K562 (cell line): ENCODE measurements around the gene NUP35. TPM values are rescaled to one million over a fixed set of nuclear protein-coding genes. Genes with fewer than 3 reads are reported as not detected.

Source experiments
- BRD9 ChIP-seq: fragments of 450-650 bp; IDR thresholded peaks from 2 replicates; pipeline ENCODE4 v1.6.1; 2018; ENCODE audit warnings: low read depth; ENCODE audit not compliant: partially characterized antibody
- HDAC1 ChIP-seq, 2 experiments: fragments of 450-650 bp; IDR thresholded peaks; 2 replicates each; pipeline ENCODE4 v1.6.1; 2016 to 2017; ENCODE audit warnings: inconsistent platforms in 1 of 2, mild to moderate bottlenecking in 1 of 2, moderate library complexity in 1 of 2
- HMG20A ChIP-seq: fragments of 450-650 bp; formaldehyde crosslinking; conservative IDR thresholded peaks from 2 replicates; pipeline ENCODE4 v1.4.0; 2020; ENCODE audit warnings: mild to moderate bottlenecking, mixed read lengths
- MAFF ChIP-seq: IDR thresholded peaks from 2 replicates; pipeline ENCODE4 v1.6.1; 2012; ENCODE audit warnings: low read length, improper control_type of control experiment
- MCM2 ChIP-seq: fragments of 450-650 bp; IDR thresholded peaks from 2 replicates; pipeline ENCODE4 v1.6.1; 2017; ENCODE audit warnings: low read depth, mild to moderate bottlenecking
- NCOA1 ChIP-seq: fragments of 450-650 bp; IDR thresholded peaks from 2 replicates; pipeline ENCODE4 v1.6.1; 2016; ENCODE audit warnings: low read depth
- NEUROD1 ChIP-seq: fragments of 150-350 bp; IDR thresholded peaks from 2 replicates; pipeline ENCODE4 v1.6.1; 2014; ENCODE audit warnings: borderline replicate concordance, low read length, low read depth; ENCODE audit not compliant: partially characterized antibody
- NRF1 ChIP-seq, 2 experiments: fragments of 450-650 bp; IDR thresholded peaks in 1 of 2; conservative IDR thresholded peaks in 1 of 2; 2 replicates each; pipeline ENCODE4 v1.6.1; 2014; ENCODE audit warnings: mild to moderate bottlenecking in 2 of 2
- POLR2A ChIP-seq: fragments of 450-650 bp; conservative IDR thresholded peaks from 2 replicates; pipeline ENCODE4 v1.6.1; 2016
- POLR3G ChIP-seq: IDR thresholded peaks from 2 replicates; pipeline ENCODE4 v1.6.1; 2011; ENCODE audit not compliant: insufficient read length, insufficient replicate concordance; ENCODE audit errors: extremely low read depth
- RBBP5 ChIP-seq: fragments of 200-600 bp; sonication (generic); IDR thresholded peaks from 2 replicates; pipeline ENCODE4 v1.6.1; 2012; ENCODE audit warnings: borderline replicate concordance, mild to moderate bottlenecking, low read length, control low read depth, inconsistent platforms; ENCODE audit not compliant: insufficient read depth, poor library complexity, severe bottlenecking
- RBM34 ChIP-seq: fragments of 200-400 bp; formaldehyde crosslinking; IDR thresholded peaks from 2 replicates; pipeline ENCODE4 v1.6.1; 2018; ENCODE audit warnings: low read length, borderline replicate concordance; ENCODE audit not compliant: insufficient read depth
- SNIP1 ChIP-seq: fragments of 450-650 bp; IDR thresholded peaks from 2 replicates; pipeline ENCODE4 v1.7.1; 2017; ENCODE audit warnings: low read depth, mild to moderate bottlenecking
- SOX6 ChIP-seq: fragments of 450-650 bp; IDR thresholded peaks from 2 replicates; pipeline ENCODE4 v1.6.1; 2014; ENCODE audit warnings: mild to moderate bottlenecking
- ZKSCAN1 ChIP-seq: fragments of 150-350 bp; IDR thresholded peaks from 2 replicates; pipeline ENCODE4 v1.6.1; 2016; ENCODE audit warnings: low read depth, low read length
- ZNF436 ChIP-seq: fragments of 250-450, 450-650 bp; sonication (Bioruptor Pico); formaldehyde crosslinking; IDR thresholded peaks from 2 replicates; pipeline ENCODE4 v1.7.0; 2020; ENCODE audit warnings: mild to moderate bottlenecking
- polyA plus RNA-seq, 8 experiments: library from polyadenylated mRNA; depleted of rRNA in 4 of 8; stranded (reverse) in 5 of 8; unstranded in 3 of 8; fragments of >200 nt; fragmentation: Nextera tagmentation in 2 of 8; fragmentation: Illumina TruSeq in 1 of 8; extraction: Ambion mirVana in 2 of 8; extraction: Trizol in 1 of 8; gene quantifications; 2 replicates each; pipeline versions ENCODE4 v1.2.1 to v1.2.3, GENCODE V29; 2011 to 2014; ENCODE audit warnings: inconsistent platforms in 1 of 8, missing spikeins in 1 of 8
- total RNA-seq, 7 experiments: library from RNA; depleted of rRNA in 6 of 7; stranded (reverse); fragments of >200 nt in 6 of 7; fragmentation: Illumina TruSeq in 2 of 7; extraction: Trizol in 2 of 7; gene quantifications; 2 replicates each; pipeline versions ENCODE4 v1.2.1 to v1.2.3, GENCODE V29; 2011 to 2021; ENCODE audit warnings: low replicate concordance in 1 of 7
- TF ChIP-seq, protein P1 (sequence below): fragments of 250-450 bp; sonication (Bioruptor Pico); IDR thresholded peaks from 2 replicates; pipeline ENCODE4 v1.8.0; 2022; ENCODE audit warnings: inconsistent platforms
- TF ChIP-seq, protein P2 (sequence below): sonication (generic); formaldehyde crosslinking; IDR thresholded peaks from 2 replicates; pipeline ENCODE4 v1.8.0; 2023; ENCODE audit warnings: missing genetic modification reagents, mild to moderate bottlenecking, borderline replicate concordance
- TF ChIP-seq, protein P3 (sequence below), 2 experiments: fragments of 450-650 bp in 1 of 2; sonication (generic) in 1 of 2; formaldehyde crosslinking in 1 of 2; IDR thresholded peaks in 1 of 2; conservative IDR thresholded peaks in 1 of 2; 2 replicates each; pipeline versions ENCODE4 v1.6.1 to v1.8.1; 2016 to 2023; ENCODE audit warnings: mild to moderate bottlenecking in 2 of 2, moderate library complexity in 2 of 2, inconsistent platforms in 1 of 2, missing genetic modification reagents in 1 of 2

Gene NUP35
- total and polyA plus RNA-seq, 9 of the 15 experiments (the other 6 are each of a cell fraction or from before 2014, with no cell fraction given), result 24.5 to 78.2 (median 51.1) TPM

DNA sequence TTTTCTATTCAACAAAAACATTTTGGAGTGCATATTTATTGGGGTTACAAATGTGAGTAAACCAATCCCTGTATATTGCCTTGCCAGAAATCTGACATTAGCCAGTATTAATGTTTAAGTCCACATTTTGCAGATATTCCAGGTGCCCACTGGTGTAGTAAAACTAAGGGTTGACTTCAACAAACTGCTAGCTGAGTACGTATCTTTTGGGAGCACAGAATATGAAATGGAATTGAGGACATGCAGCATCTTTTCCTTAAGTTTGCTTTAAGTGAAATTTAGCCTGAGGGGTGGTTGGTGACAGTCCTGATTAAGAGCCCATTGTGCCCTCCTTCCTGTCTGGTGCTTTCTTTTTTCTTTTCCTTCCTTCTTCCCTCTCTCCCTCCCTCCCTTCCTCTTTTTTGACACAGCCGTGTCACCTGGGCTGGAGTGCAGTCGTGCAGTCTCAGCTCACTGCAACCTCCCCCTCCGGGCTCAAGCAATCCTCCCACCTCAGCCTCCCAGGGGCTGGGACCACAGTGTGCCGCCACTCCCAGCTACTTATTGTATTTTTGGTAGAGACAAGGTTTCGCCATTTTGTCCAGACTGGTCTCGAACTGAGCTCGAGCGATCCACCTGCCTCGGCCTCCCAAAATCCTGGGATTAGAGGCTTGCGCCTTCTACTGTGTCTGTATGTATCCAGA lies 1.6 kb downstream of the NUP35 start (continued):
- TF ChIP-seq ZKSCAN1 (no peak), HDAC1 (IDR thresholded peaks at IDR 0.05) (peak; percentile 56 to 90; a peak in 3 of 4 replicates), POLR2A (peak; percentile 25; the same call in 1 of the 2 replicates), SNIP1 (no peak), HMG20A (no peak), POLR3G (no peak), RBBP5 (peak; percentile 56), ZNF436 (CRISPR knock-in tag) (no peak), RBM34 (no peak), SOX6 (peak; percentile 59; the same call in 1 of the 2 replicates), NCOA1 (no peak), MAFF (no peak), MCM2 (no peak), BRD9 (no peak), NRF1 (conservative IDR thresholded peaks at IDR 0.05 in 1 of 2, IDR thresholded peaks at IDR 0.05 in 1 of 2) (0 out of 4 replicates have a peak, but pooled peaks of 1 of the 2 experiments have one; percentile 13), NEUROD1 (no peak)
- TF ChIP-seq, protein P1, sequence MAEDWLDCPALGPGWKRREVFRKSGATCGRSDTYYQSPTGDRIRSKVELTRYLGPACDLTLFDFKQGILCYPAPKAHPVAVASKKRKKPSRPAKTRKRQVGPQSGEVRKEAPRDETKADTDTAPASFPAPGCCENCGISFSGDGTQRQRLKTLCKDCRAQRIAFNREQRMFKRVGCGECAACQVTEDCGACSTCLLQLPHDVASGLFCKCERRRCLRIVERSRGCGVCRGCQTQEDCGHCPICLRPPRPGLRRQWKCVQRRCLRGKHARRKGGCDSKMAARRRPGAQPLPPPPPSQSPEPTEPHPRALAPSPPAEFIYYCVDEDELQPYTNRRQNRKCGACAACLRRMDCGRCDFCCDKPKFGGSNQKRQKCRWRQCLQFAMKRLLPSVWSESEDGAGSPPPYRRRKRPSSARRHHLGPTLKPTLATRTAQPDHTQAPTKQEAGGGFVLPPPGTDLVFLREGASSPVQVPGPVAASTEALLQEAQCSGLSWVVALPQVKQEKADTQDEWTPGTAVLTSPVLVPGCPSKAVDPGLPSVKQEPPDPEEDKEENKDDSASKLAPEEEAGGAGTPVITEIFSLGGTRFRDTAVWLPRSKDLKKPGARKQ (CRISPR knock-in tag), result no peak
- TF ChIP-seq, protein P2, sequence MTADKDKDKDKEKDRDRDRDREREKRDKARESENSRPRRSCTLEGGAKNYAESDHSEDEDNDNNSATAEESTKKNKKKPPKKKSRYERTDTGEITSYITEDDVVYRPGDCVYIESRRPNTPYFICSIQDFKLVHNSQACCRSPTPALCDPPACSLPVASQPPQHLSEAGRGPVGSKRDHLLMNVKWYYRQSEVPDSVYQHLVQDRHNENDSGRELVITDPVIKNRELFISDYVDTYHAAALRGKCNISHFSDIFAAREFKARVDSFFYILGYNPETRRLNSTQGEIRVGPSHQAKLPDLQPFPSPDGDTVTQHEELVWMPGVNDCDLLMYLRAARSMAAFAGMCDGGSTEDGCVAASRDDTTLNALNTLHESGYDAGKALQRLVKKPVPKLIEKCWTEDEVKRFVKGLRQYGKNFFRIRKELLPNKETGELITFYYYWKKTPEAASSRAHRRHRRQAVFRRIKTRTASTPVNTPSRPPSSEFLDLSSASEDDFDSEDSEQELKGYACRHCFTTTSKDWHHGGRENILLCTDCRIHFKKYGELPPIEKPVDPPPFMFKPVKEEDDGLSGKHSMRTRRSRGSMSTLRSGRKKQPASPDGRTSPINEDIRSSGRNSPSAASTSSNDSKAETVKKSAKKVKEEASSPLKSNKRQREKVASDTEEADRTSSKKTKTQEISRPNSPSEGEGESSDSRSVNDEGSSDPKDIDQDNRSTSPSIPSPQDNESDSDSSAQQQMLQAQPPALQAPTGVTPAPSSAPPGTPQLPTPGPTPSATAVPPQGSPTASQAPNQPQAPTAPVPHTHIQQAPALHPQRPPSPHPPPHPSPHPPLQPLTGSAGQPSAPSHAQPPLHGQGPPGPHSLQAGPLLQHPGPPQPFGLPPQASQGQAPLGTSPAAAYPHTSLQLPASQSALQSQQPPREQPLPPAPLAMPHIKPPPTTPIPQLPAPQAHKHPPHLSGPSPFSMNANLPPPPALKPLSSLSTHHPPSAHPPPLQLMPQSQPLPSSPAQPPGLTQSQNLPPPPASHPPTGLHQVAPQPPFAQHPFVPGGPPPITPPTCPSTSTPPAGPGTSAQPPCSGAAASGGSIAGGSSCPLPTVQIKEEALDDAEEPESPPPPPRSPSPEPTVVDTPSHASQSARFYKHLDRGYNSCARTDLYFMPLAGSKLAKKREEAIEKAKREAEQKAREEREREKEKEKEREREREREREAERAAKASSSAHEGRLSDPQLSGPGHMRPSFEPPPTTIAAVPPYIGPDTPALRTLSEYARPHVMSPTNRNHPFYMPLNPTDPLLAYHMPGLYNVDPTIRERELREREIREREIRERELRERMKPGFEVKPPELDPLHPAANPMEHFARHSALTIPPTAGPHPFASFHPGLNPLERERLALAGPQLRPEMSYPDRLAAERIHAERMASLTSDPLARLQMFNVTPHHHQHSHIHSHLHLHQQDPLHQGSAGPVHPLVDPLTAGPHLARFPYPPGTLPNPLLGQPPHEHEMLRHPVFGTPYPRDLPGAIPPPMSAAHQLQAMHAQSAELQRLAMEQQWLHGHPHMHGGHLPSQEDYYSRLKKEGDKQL, result no peak
- TF ChIP-seq, protein P3, sequence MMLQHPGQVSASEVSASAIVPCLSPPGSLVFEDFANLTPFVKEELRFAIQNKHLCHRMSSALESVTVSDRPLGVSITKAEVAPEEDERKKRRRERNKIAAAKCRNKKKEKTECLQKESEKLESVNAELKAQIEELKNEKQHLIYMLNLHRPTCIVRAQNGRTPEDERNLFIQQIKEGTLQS (IDR thresholded peaks at IDR 0.05), result no peak
- TF ChIP-seq, protein P3 (CRISPR knock-in tag; conservative IDR thresholded peaks at IDR 0.05), result 0 out of 2 replicates have a peak, but pooled peaks have one; percentile 27
